RWPE1 (cell line): ENCODE data around the gene GLIS2.
A peak's percentile ranks its signal among the peaks of the same experiment; 100 is the strongest.

Experiments used
- CTCF ChIA-PET: fragments of 350-600 bp; sonication (Branson Sonifier 250); formaldehyde crosslinking; extraction: SDS; loops from one replicate; lab custom pipeline; 2021; lab: Yijun Ruan, JAX
- POLR2A ChIA-PET: fragments of 400-600 bp; formaldehyde crosslinking; extraction: SDS; loops from one replicate; lab custom pipeline; 2020; ENCODE audit warnings: antibody characterized with exemption; ENCODE audit not compliant: low non-redundant PET; lab: Yijun Ruan, JAX
- DNase-seq: peaks from one replicate; pipeline ENCODE4 v3.0.0; 2012; ENCODE audit warnings: low spot score
- H3K27ac ChIP-seq: fragments of 450-650 bp; 2 replicates; pipeline ENCODE4 v1.5.1; 2017
- TF ChIP-seq, protein P1 (sequence below): fragments of 450-650 bp; conservative IDR thresholded peaks from 2 replicates; pipeline ENCODE4 v1.5.1; 2017; ENCODE audit warnings: low read depth, mild to moderate bottlenecking

Gene GLIS2

DNA sequence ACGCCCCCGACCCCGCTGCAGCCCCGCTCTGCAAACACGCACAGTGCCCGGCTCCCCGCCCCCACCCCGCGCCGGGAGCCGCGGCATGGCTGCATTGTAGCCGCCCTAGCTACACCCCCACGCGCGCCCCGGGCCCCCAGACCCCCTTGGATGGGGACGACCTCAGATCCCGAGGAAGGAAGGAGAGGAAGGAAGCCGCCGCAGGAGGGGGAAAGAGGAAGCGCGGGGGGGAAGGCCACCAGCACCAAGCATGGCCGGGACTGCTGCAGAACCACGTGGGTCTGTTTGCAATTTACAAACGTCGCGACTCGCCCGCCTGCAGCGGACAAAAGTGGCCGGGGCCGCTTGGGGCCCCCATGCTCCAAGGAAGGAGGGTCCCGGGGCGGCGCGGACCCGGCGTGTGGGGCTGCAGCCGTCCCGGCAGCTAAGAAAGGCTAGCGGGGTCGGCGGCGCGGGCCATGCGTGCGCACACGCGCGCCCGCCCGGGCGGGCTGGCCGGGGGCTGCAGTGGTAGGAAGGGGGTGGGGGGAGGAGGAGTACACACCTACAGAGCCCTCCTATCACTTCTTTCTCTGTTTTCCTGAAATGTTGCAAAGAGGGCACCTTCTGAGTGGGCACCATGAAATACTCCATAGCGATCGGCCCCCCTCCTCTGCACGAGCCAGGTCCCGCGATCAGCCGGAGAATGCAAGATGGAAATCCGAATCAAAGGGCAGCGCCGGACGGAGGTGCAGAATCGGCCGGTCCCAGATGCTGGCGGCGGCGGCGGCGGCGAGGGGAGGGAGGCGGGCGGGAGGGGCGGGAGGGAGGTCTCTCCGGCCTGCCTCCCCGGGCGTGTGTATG is 43.5 kb upstream of the GLIS2 start:
- peak overlapping the region; percentile 99 for H3K27ac ChIP-seq
- ChIA-PET CTCF (interaction anchor here (0.5 to 1.6 kb wide), 10 partner anchors 10 to 289 kb away, joined by 3 to 11 read pairs (median 4); no protein-coding TSS in a partner anchor), POLR2A (interaction anchor here (0.6 to 1.1 kb wide), 4 partner anchors 19 to 1310 kb away, joined by 3 to 5 read pairs (median 4); no protein-coding TSS in a partner anchor)
- peak; percentile 36 for DNase-seq
- TF ChIP-seq, protein P1, sequence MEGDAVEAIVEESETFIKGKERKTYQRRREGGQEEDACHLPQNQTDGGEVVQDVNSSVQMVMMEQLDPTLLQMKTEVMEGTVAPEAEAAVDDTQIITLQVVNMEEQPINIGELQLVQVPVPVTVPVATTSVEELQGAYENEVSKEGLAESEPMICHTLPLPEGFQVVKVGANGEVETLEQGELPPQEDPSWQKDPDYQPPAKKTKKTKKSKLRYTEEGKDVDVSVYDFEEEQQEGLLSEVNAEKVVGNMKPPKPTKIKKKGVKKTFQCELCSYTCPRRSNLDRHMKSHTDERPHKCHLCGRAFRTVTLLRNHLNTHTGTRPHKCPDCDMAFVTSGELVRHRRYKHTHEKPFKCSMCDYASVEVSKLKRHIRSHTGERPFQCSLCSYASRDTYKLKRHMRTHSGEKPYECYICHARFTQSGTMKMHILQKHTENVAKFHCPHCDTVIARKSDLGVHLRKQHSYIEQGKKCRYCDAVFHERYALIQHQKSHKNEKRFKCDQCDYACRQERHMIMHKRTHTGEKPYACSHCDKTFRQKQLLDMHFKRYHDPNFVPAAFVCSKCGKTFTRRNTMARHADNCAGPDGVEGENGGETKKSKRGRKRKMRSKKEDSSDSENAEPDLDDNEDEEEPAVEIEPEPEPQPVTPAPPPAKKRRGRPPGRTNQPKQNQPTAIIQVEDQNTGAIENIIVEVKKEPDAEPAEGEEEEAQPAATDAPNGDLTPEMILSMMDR = 0 out of 2 replicates have a peak, but pooled peaks have one; percentile 8

DNA sequence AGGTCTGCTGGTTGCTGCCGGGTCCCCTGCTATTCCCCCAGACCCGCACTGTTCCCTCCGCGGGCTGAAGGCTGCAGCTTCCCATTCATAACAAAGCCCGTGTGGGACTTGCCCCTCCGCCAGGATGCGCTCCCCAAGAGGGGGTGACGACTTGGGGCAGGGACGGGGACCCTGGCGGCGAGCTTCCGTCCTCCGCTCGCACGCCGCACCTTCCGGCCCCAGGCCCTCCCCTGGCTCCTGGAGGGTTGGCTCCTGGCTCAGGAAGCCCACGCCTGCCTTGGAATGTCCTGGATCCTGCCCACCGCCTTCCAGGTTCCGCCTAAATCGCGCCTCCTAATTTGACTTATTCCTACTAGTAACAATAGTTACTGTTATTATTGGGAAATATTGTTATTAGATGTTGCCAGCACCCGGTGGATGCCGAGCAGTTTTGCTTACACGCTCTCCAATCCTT is 42.0 kb upstream of the GLIS2 start:
- DNase-seq = peak; percentile 60
- H3K27ac ChIP-seq = peak overlapping the region; percentile 99
- TF ChIP-seq, protein P1 = peak; percentile 34
- ChIA-PET POLR2A (no interaction called here), CTCF (interaction anchor here (0.6 to 1.6 kb wide), 10 partner anchors 12 to 131 kb away, joined by 3 to 9 read pairs (median 3); no protein-coding TSS in a partner anchor)

DNA sequence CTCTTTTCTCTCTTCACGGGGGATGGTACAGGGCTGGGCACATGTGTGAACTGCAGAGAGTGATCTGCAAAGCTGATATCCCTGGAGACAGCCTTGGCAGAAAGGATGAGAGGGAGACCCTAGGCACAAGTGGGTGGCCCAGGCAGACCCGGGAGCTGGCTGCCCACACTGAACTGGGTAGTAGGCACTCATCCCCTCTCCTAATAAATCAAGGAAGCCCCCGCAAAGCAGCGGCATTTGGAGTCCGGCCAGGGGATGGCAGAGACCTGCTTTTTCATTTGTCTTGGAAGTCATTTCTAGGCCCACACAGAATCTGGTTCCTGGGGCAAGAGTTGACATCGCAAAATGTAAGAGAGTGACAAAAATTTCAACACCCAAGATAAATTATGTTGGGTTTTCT is 40.0 kb upstream of the GLIS2 start:
- no peak for DNase-seq
- POLR2A ChIA-PET = interaction anchor here (0.5 kb wide), 1 partner anchor 28 kb away, joined by 3 read pairs; no protein-coding TSS in a partner anchor
- H3K27ac ChIP-seq = peak overlapping the region; percentile 99
- CTCF ChIA-PET = interaction anchor here (1.2 kb wide), 1 partner anchor 127 kb away, joined by 4 read pairs; no protein-coding TSS in a partner anchor
- TF ChIP-seq, protein P1 = no peak

DNA sequence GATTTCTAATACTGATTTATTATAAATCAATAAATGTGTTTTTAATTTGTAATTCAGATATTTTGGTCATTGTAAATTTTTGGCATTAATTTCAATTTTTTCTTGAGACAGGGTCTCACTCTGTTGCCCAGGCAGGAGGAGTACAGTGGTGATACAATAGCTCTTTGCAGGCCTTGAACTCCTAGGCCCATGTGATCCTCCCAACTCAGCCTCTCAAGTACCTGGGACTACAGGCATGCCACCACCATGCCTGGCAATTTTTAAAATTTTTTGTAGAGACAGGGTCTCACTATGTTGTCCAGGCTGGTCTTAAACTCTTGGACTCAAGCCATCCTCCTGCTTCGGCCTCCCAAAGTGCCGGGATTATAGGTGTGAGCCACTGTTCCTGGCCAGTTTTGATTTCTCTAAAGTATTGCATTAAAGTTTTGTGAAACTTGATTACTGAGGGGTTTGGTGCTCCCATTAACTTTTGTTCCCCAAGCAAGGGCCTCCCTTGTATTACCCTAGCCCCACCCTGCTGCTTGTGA is 37.8 kb upstream of the GLIS2 start:
- POLR2A ChIA-PET = no interaction called here
- DNase-seq = no peak
- TF ChIP-seq, protein P1 = no peak
- H3K27ac ChIP-seq = peak overlapping the region; percentile 39
- CTCF ChIA-PET = no interaction called here

DNA sequence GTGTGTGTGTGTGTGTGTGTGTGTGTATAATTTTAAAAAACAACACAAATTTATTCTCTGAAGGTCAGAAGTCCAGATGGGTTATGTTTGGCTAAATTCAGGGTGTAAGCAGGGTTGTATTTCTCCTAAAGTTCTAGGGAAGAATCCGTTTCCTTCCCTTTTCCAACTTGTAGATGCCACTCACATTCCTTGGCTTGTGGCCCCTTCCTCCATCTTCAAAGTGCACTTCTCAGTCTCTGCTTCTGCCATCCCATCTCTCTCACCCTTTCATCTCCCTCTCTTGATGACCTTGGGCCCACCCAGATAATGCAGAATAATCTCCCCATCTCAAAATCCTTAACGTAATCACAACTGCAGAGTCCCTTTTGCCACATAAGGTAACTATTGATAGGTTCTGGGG is 35.2 kb upstream of the GLIS2 start:
- TF ChIP-seq, protein P1 = no peak
- ChIA-PET POLR2A (no interaction called here), CTCF (no interaction called here)
- no peak overlapping the region for H3K27ac ChIP-seq
- no peak for DNase-seq

DNA sequence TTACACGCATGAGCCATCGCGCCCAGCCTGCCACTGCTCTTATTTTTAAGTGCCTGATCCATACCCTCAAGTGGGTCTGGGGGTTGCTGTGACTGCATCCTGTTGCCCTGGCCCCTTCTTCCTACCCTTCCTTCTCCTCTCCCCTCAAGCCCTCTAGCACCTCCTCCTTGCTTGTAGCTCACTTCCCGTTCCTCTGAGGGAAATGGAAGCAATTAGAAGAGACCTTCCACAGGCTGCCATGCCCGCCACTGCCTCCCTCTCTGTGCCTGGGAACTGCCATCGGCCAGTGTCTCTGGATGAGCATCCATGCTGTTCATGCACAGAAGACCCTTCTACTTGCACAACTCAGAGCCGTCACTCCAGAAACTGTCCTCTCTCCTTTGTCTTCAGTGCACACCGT is 32.4 kb upstream of the GLIS2 start:
- H3K27ac ChIP-seq = peak overlapping the region; percentile 1; the same call in 1 of the 2 replicates
- ChIA-PET CTCF (interaction anchor here (0.5 kb wide), 1 partner anchor 121 kb away, joined by 3 read pairs; no protein-coding TSS in a partner anchor), POLR2A (interaction anchor here (0.6 kb wide), 1 partner anchor 34 kb away, joined by 6 read pairs; no protein-coding TSS in a partner anchor)
- TF ChIP-seq, protein P1 = no peak
- no peak for DNase-seq
